ENCODE results near the gene ZMYM2. TPM values are rescaled to one million over a fixed set of nuclear protein-coding genes. Genes with fewer than 3 reads are reported as not detected.
"Not testable (repeated sequence)": the region's sequence is repeated elsewhere in the genome, so short reads cannot be mapped to it uniquely, and the experiment has no call there.

ZMYM2 gene
- total RNA-seq, 1 experiment from 2014 or later: 31.7 TPM

DNA sequence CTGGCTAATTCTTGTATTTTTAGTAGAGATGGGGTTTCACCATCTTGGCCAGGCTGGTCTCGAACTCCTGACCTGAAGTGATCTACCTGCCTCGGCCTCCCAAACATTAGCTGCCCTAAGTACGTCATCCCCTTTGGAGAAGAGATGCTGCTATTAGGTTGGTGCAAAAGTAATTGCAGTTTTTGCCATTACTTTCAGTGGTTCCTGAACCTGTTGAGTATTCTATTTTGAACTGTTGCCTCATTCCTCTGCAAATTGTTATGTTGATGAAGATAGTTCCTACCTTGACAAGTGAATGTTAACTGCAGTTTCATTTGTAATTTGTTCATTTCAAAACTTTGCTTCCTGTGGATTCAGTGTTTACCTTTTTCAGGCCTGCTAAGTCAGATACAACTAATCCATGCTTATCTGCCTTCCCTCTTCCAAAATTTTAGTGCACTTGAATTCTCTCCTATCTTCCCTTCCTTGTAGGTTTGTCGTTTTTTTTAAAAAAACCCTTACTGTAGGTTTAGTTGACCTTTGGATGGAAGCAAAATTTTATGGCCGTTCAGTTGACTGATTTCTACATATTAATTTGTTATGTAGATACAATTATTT lies 24.0 kb downstream of the ZMYM2 start:
- DNase-seq (ENCODE audit: low read depth): no peak

- DNase-seq (ENCODE audit: low read depth): peak; percentile 24
Observed at GRCh38 chr13:19984430-19985218, 26.1 kb downstream of the ZMYM2 start.

DNA sequence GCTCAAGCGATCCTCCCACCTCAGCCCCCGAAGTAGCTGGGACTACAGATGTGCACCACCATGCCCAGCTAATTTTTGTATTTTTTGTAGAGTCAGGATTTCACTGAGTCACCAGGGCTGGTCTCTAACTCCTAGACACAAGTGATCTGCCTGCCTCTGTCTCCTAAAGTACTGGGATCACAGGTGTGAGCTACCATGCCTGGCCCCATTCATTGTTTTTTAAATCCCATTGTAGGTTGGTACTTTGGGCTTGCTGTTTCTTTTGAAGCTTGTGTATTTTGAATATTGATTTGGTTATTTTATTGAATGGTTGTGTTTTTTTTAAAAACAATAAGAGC lies 26.7 kb downstream of the ZMYM2 start:
- no peak for DNase-seq (ENCODE audit: low read depth)

- DNase-seq (ENCODE audit: low read depth): no peak
Observed at GRCh38 chr13:19991531-19991930, 33.0 kb downstream of the ZMYM2 start.

- no peak for DNase-seq (ENCODE audit: low read depth)
Observed at GRCh38 chr13:19993024-19993423, 34.5 kb downstream of the ZMYM2 start.

GRCh38 chr13:19998960-19999359 lies 40.4 kb downstream of the ZMYM2 start:
- no peak for DNase-seq (ENCODE audit: low read depth)

GRCh38 chr13:20000062-20000552 lies 41.6 kb downstream of the ZMYM2 start:
- DNase-seq (ENCODE audit: low read depth): no peak

DNA sequence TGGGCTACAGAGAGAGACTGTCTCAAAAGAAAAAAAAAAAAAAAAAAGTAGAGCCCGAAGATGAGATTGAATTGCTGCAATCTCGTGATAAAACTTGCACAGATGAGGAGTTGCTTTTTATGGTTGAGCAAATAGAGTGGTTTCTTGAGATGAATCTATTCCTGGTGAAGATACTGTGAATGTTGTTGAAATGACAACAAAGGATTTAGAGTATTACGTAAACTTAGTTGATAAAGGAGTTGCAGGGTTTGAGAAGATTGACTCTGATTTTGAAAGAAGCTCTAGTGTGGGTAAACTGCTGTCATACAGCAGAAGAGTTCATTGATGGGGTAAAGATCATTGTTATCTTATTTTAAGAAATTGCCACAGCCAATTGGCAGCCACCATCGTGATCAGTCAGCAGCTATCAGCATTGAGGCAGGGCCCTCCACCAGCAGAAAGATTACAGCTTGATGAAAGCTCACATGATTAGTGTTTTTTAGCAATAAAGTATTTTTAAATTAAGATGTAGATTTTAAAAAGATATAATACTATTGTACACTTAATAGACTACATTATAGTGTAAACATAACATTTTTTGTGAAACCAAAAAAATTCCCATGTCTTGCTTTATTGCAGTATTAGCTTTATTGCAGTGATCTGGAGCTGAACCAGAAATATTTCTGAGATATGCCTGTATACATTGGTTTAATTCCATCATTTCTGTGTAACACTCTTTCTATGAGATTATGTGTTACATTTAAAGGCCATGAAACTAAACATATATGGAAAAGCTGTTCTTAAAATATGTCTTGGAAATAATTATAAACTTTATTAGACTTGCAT lies 43.1 kb downstream of the ZMYM2 start:
- no peak for DNase-seq (ENCODE audit: low read depth)

DNA sequence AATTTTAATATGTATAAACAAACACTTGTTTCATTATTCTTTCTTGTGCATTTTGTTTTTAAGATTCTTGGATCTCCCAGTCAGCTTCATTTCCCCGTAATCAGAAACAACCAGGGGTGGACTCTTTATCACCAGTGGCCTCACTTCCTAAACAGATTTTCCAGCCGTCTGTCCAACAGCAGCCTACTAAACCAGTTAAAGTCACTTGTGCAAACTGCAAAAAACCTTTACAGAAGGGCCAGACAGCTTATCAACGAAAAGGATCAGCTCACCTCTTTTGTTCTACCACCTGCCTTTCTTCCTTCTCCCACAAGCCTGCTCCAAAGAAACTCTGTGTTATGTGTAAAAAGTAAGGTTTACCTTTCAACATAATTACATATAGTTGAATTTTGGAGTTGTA lies 44.3 kb downstream of the ZMYM2 start:
- no peak for DNase-seq (ENCODE audit: low read depth)

DNA sequence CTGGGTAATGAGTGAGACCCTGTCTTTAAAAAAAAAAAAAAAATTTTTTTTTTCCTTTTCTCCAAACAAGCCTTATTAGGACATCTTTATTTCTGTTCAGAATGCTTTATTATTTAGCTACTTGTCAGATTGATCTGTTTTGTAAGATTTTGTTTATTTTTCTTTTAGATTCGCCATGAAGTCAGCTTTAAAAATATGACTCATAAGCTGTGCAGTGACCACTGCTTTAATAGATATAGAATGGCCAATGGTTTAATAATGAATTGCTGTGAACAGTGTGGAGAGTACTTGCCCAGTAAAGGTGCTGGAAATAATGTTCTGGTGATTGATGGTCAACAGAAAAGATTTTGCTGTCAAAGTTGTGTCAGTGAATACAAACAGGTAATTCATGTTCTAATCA lies 47.7 kb downstream of the ZMYM2 start:
- DNase-seq (ENCODE audit: low read depth): peak; percentile 7

- DNase-seq (ENCODE audit: low read depth): no peak
Observed at GRCh38 chr13:20015763-20016162, 57.2 kb downstream of the ZMYM2 start.

DNA sequence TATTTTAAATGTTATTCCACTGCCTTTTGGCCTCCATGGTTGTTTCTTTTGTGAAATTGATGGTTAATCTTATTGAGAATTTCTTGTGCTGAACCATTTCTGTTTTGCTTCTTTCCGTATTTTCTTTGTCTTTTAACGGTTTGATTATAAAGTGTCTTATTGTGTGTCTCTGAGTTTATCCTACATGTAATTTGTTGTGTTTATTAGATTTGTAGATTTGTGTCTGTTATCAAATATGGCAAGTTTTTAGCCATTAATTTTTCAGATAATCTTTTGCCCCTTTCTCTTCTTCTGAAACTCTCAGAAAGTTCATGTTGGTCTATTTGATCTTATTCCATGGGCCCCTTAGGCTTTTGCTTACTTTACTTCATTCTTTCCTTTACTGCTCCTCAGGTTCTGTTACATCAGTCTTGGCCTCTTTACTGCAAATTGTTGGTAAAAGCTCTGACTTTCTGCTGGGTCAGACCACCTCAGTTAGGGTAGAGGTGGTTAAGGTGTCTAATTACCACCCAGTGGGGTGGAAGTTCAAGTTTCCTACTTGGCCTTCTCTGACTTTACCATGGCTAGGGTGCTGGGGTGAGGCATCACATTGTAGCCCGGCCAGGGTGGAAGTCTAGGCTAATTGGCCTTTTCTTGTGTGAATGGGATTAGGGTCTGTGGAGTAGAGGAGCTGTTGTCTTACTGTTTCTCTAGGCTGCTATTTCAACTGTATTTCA lies 58.3 kb downstream of the ZMYM2 start:
- no peak for DNase-seq (ENCODE audit: low read depth)

DNA sequence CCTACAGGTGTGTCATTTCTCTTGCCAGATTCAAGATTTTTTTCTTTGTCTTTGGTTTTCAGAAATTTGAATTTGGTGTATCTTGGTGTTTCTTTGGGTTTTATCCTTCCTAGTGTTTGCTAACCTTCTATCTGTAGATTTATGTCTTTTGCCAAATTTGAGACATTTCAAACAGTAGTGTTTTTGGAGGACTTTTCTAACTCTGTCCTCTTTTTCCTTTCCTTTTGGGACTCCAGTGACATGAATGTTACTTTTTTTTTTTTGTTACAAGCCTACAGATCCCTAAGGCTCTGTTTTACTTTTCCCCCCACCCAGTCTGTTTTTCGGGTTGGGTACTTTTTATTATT lies 58.8 kb downstream of the ZMYM2 start:
- DNase-seq (ENCODE audit: low read depth): no peak

- DNase-seq (ENCODE audit: low read depth): no peak
Observed at GRCh38 chr13:20019043-20019442, 60.5 kb downstream of the ZMYM2 start.

GRCh38 chr13:20024702-20025101 lies 66.2 kb downstream of the ZMYM2 start:
- no peak for DNase-seq (ENCODE audit: low read depth)

- DNase-seq (ENCODE audit: low read depth): no peak
Observed at GRCh38 chr13:20028953-20029352, 70.4 kb downstream of the ZMYM2 start.

- no peak for DNase-seq (ENCODE audit: low read depth)
Observed at GRCh38 chr13:20033486-20033885, 75.0 kb downstream of the ZMYM2 start.

DNA sequence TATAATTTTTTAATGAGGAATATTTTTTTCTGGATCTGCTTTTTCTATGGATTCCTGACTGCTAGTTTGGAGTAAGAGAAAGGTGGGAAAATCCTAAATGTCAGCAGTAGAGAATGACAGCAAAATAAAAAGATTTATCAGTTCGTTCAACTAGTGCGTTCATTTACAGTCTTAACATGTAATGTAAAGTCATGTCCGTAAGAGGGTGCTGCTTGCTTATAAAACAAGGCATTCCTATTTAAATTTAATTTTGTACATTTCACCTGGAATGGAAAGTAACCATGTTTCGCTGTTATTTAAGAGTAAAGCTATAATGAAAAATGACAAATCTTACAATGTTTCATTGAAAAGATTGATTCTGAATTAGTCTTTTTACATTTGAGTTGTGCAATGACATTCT lies 76.6 kb downstream of the ZMYM2 start:
- DNase-seq (ENCODE audit: low read depth): no peak

- DNase-seq (ENCODE audit: low read depth): no peak
Observed at GRCh38 chr13:20037908-20038307, 79.4 kb downstream of the ZMYM2 start.

GRCh38 chr13:20042603-20043002 lies 84.1 kb downstream of the ZMYM2 start:
- DNase-seq (ENCODE audit: low read depth): not testable (repeated sequence)

DNA sequence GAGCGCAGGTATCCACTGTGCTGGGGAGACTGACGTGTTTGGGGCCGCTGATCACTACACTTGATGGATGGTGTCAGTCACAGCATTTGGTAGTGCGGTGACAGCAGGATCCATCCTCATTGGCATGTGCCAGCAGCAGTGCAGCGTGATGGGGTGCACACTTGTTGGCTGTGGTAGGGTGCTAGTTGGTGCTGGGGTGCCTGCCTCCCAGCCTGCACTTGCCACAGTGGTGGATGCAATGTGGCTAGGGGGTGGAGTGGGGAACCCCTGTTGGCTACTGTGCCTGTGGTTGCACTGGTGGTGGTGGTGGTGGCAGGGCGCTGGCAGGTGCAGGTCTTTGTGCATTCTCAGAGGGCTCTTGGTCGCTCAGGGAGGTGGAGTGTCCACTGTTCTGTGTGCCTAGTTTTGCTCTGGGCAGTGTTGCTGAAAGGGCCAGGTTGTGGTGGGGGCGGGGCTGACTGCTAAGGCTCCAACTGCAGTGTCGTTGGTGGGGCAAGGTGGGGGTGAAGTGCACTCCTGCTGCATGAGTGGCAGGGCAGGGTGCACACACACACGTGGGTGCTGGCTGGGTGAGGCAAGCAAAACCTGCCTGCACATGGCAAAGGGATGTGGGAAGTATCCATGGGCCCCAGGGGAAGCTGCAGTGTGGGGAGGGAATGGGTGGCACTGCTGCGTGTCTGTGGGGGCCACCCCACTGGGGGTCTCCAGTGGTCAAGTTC lies 84.8 kb downstream of the ZMYM2 start:
- no peak for DNase-seq (ENCODE audit: low read depth)
